Measurements from ENCODE around the gene HACL1.

Gene HACL1

DNA sequence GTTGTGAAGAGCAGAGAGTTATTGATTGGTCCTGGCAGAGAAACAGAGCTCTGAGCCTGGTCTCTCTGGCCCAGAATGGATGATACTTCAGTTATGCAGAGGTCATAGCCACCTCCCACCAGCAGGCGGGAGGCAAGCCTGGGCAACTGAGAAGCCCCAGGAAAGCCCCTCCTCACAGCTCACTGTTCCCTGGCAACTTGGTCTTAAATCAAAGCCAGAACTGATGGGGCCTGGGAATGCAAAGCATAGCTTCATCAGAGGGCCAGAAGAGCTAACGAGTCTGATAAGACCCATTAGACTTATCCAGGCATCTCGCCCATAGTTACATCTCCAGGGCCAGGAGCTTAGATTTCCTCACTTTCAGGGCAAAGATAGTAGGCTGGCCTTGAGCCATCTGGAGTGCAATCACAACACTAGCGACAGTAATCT, 74.3 kb downstream of the HACL1 start:
- TF ChIP-seq, protein P1, sequence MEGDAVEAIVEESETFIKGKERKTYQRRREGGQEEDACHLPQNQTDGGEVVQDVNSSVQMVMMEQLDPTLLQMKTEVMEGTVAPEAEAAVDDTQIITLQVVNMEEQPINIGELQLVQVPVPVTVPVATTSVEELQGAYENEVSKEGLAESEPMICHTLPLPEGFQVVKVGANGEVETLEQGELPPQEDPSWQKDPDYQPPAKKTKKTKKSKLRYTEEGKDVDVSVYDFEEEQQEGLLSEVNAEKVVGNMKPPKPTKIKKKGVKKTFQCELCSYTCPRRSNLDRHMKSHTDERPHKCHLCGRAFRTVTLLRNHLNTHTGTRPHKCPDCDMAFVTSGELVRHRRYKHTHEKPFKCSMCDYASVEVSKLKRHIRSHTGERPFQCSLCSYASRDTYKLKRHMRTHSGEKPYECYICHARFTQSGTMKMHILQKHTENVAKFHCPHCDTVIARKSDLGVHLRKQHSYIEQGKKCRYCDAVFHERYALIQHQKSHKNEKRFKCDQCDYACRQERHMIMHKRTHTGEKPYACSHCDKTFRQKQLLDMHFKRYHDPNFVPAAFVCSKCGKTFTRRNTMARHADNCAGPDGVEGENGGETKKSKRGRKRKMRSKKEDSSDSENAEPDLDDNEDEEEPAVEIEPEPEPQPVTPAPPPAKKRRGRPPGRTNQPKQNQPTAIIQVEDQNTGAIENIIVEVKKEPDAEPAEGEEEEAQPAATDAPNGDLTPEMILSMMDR (IDR thresholded peaks at IDR 0.05; ENCODE audit: insufficient read depth, low read depth, low read length, missing control alignments) = peak; percentile 6
- no peak for DNase-seq (ENCODE audit: low read depth)
- no peak overlapping the region for H3K4me3 ChIP-seq (ENCODE audit: low read length)

DNA sequence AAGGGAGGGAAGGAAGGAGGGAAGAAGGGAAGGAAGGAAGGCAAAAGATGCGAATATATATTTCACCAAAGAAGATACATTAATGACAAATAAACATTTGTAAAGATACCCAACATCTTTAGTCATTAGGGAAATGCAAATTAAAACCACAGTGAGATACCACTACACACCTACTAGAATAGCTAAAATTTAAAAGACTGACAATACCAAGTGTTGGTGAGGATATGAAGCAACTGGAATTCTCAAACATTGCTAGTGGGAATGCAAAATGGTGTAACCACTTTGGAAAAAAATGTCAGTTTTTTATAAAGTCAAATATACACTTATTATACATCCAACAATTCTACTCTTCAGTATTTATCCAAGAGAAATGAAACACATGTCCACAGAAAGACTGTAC, 75.6 kb downstream of the HACL1 start:
- H3K4me3 ChIP-seq (ENCODE audit: low read length) = no peak overlapping the region
- DNase-seq (ENCODE audit: low read depth) = no peak
- TF ChIP-seq, protein P1 (IDR thresholded peaks at IDR 0.05; ENCODE audit: insufficient read depth, low read depth, low read length, missing control alignments) = no peak

DNA sequence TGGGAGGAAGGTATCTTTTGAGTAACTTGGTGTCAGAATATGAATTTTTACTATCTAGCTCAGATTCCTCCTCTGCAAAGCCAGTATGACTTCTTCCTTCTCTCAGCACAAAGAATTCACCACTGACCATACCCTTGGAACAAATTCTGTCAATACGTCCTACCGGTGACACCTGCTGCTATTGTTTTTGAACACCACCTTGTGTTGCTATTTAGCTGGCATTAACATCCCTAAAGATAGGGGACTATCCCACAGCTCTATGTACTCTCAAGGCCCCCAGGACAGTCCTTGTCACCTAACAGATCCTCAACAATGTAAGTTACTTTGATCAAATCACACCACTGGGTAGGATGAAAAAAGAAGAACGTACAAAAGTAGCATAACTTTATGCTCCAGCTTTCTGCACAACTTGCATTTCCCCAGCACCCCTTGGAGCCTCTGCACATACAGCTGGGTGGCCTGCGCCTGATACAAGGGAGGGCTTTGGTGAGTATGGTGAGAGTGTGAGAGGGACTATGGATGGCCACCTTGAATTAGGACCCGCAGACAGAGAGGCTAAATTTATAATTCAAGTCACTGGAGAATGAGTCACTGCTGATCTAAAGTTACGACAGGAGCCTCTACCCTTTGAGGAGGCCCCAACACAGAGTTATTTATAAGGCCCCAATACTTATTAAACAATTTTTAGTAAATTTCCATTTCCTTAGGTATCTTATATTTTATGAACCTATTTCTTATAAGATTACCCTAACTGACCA, 77.5 kb downstream of the HACL1 start:
- no peak for DNase-seq (ENCODE audit: low read depth)
- TF ChIP-seq, protein P1 (IDR thresholded peaks at IDR 0.05; ENCODE audit: insufficient read depth, low read depth, low read length, missing control alignments) = no peak
- H3K4me3 ChIP-seq (ENCODE audit: low read length) = no peak overlapping the region

DNA sequence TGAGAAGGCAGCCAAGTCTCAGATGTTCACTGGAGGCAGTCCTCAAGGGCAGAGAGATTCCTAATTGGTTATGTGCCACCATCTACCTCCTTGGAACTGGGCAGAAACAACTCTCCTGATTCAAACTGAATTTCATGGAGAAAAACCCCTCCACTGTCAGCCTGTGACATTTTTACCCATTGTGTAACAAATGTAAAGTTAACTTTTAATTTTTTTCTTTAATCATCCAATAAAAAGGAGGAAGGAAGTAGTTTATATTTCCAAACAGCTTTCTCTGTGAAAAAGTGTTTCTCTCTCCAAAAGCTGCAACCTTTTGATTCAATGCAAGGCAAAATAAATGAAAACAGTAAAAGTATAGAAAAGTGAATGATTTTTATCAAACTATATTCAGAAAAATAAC, 79.4 kb downstream of the HACL1 start:
- no peak for DNase-seq (ENCODE audit: low read depth)
- H3K4me3 ChIP-seq (ENCODE audit: low read length) = no peak overlapping the region
- TF ChIP-seq, protein P1 (IDR thresholded peaks at IDR 0.05; ENCODE audit: insufficient read depth, low read depth, low read length, missing control alignments) = no peak

DNA sequence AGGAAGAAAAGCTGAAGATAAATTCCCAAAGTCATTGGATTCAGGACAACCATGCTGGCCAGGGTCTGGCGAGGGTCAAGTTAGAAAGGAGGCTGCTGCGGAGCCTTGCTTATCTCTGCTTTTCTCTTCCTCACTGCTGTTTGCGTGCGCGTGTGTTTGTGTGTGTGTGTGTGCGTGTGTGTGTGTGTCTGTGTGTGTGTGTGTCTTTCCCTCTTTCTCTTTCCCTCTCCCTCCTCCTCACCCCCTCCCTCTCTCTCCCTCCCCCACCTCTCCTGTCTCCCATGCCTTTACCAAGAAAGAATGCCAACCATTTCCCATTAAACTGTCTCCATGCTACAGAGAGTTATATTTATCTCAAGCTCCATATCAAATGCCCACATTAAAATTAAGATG, 79.8 kb downstream of the HACL1 start, which contains the start of gene COLQ:
Gene COLQ (minus strand): TSS at position 134 of the 393 bp plus-strand sequence. CDS start 81 bp downstream, at position 53.
- no peak for DNase-seq (ENCODE audit: low read depth)
- no peak within 1 kb of the TSS for H3K4me3 ChIP-seq (ENCODE audit: low read length)
- TF ChIP-seq, protein P1 (IDR thresholded peaks at IDR 0.05; ENCODE audit: insufficient read depth, low read depth, low read length, missing control alignments) = no peak

DNA sequence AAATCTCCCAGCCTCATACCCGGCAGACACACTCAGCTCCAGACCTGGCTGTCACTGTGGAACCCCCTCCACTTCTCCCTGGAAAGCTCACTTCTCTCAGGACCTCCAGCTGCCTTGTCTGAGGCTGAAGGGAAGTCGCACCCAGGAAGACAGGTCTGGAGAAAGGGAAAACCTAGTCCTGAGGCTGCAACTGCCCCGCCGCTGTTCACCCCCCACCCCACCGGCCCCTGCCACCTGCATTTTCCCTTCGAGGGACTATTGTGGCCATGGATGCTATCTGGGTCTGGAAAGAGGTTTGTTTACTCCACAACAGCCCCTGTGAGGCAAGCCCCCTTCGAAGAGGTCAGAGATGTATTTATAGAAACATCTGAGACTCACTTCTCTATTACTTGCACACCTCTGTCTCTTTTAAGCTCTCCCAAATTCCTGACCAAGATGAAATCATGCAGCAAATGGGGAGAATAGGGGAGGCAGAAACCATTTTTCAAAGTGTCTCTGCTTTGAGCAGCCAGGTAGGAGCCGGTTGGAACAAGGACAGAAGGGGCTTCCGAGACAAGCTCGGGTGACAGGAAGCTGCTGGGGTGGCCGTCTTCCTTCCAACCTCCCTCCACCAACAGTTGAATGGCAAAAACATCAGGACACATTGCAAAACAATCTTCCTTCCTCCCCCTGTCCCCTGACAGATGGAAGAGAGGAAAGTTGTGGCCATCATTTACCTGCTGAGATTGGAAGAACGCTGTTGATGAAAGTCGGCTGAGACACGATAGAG, 80.4 kb downstream of the HACL1 start:
- no peak overlapping the region for H3K4me3 ChIP-seq (ENCODE audit: low read length)
- no peak for DNase-seq (ENCODE audit: low read depth)
- TF ChIP-seq, protein P1 (IDR thresholded peaks at IDR 0.05; ENCODE audit: insufficient read depth, low read depth, low read length, missing control alignments) = no peak

All from epithelial cell of esophagus (primary cell).